GM19025 (cell line): Measurements from ENCODE around the gene SCUBE2.
"Not testable (repeated sequence)": the region's sequence is repeated elsewhere in the genome, so short reads cannot be mapped to it uniquely, and the experiment has no call there.

Source experiments
- ATAC-seq: cut with Tn5 transposase; IDR thresholded peaks from one replicate; pipeline ENCODE4 v1.9.1; 2021; ENCODE audit warnings: mild to moderate bottlenecking, low read depth, moderate library complexity; ENCODE audit not compliant: unreplicated experiment

The SCUBE2 gene

DNA sequence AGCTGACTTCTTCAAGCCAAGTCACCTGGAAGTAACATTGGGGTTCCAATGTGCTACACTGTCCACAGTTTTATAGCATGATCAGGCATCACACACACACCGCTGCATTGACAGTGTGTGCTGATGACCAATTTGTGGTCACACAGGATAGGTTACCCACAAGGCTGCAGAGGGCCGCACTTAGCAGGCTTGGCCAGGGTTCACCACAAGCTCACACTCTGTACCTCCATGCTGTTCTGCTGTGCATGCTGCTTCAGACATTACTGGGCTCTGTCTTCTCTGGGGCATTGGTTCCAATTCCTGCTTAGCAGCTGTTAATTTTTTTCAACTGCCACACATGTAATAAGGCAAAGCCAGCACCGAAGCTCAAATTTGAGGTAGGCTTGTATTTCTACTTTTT, 76.6 kb downstream of the SCUBE2 start:
- no peak for ATAC-seq

DNA sequence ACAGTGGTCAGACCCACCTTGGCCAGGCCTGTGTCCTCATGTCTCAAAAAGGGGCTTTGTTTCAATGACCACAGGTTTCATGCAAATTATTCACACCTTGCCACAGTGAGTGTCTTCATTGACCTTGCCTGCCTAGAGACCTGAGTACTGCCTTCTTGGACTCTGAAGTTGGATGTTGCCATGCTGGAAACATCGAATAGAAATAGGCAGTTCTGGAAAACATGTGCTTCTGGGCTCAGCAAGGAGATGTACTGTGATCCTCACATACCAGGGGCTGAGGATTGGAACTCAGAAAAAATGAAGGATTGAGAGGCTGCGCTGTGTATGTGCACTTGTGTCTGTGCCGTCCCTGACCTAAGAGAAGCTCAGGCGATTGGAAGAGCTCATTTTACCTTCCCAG, 78.0 kb downstream of the SCUBE2 start:
- no peak for ATAC-seq

DNA sequence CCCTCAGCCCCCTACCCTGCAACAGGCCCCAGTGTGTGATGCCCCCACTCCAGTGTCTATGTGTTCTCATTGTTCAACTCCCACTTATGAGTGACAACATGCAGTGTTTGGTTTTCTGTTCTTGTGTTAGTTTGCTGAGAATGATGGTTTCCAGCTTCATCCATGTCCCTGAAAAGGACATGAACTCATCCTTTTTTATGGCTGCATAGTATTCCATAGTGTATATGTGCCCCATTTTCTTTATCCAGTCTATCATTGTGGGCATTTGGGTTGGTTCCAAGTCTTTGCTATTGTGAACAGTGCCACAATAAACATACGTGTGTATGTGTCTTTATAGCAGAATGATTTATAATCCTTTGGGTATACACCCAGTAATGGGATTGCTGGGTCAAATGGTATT, 81.9 kb downstream of the SCUBE2 start:
- not testable (repeated sequence) for ATAC-seq

DNA sequence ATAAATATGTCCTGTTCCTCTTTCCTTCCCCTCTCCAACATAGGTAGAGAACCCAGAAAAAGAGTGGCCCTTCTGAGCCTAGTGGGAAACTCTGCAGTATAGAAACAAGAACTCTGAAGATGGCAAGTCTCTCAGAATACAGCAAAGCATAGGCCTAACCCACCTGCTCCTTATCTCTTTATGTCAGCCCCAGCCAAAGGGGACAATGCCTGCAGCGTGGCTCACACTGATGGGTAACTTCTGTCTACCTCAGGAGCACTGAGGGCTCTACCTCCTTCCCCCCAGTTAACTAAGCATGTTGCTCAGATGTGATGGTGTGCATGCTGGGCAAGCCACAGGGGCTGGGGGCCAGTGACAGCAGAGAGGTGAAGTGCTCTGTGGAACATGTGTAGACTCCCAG, 82.7 kb downstream of the SCUBE2 start:
- no peak for ATAC-seq

DNA sequence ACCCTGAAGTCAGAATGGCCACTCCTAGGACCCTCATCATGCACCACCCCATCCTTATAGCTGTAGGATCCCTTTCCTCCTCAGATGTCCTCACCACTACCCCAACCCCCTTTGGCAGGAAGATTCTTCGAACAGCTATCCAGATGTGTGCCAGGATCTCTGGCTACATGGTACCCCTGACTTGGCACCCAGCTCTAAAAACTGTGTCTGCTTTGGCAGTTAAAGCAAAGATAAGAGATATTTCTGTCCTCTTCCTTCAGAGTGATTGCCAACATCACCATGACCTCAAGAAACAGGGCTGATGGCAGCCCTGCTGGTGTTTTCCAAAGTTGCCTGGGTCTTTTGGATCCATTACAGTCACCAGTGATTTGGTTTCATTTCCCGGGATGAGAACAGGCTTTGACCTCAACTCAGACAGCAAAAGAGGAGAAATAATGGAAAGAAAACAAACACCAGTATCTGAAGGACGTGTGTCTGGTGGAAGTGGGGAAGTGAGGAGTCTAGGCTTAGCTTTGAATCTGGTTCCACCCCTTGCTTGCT, 83.3 kb downstream of the SCUBE2 start:
- ATAC-seq = no peak

DNA sequence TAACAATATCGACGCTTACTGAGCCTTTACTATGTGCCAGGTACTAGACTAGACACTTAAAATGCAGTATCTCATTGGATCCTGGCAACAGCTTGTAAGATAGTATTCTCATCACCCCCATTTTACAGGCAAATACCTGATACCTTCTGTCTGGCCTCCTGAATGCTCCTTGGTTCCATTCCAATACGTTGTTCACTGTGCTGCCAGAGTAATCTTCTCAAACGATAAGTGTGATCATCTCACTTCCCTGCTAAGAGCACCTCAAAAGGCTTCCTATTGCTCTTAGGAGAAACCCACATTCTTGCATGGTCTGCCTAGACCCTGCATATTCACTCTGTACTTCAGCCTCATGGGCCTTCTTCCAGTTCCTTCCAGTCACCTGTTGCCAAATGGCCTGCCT, 86.3 kb downstream of the SCUBE2 start:
- no peak for ATAC-seq

DNA sequence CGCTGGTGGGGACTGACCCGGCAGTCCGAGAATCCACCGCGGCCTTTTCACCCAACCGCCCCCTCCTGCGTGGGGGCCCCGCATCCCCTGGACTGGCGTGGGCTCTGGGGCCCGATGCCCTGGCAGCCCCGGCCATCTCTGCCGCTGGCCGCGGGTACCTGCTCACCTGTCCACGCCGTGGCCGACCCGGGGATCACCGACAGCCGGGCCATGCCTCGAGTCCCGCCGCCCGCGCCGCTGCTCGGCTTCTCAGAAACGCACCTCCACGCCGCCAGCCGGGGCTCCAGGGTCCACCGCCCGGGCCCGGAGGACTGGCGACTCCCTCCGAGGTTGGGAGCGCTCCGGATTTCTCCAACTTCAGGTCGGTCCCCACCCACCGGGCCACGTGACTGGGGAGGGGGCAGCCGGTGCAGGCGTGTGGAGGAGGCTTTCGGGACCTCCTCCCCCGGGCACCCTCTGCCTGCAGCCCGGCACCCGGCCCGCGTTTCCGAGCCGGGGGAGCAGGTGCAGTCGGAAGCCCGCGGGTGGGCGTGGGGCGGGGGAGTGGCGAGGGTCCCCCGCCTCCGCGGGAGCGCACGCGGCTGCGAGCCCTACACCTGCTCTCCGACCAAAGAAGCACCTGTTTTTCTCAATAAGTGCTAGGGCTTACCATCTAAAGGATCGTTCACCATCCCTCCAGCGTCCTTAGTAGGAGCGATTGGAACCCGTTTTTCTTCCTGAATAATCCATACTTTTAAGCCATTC, 87.0 kb downstream of the SCUBE2 start:
- ATAC-seq = no peak

DNA sequence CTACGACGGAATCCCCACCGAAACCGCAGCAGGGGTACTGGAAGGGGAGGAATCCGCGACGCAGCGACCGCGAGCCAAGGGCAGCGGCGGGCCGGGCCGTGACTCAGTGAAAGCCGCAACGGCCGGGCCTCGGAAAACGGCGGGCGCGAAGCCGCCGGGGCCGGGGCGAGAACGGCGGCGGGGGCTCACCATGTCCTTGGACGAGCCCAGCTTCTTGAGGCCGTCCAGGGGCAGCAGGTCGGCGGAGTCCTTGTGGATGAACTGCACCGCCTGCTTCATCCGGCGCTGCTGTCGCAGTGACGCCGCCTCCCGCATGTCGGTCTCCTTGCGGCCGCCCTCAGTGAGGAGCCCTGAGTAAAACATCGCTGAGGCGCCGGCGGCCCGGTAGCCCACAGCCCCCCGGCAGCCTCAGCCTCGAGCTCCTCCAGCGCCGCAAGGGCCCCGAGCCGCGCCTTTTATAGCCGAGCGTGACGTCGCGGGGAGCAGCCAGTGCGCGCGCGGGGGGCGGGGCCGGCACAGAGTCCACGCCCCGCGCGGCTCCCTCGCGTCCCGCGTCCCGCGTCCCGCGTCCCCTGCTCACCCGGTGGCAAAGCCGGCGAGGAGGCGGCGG, 87.7 kb downstream of the SCUBE2 start, which contains the start of gene NRIP3:
NRIP3 (minus strand) TSS at position 429 of the 610 bp plus-strand sequence; CDS start at position 363, 66 bp downstream.
- no peak for ATAC-seq

DNA sequence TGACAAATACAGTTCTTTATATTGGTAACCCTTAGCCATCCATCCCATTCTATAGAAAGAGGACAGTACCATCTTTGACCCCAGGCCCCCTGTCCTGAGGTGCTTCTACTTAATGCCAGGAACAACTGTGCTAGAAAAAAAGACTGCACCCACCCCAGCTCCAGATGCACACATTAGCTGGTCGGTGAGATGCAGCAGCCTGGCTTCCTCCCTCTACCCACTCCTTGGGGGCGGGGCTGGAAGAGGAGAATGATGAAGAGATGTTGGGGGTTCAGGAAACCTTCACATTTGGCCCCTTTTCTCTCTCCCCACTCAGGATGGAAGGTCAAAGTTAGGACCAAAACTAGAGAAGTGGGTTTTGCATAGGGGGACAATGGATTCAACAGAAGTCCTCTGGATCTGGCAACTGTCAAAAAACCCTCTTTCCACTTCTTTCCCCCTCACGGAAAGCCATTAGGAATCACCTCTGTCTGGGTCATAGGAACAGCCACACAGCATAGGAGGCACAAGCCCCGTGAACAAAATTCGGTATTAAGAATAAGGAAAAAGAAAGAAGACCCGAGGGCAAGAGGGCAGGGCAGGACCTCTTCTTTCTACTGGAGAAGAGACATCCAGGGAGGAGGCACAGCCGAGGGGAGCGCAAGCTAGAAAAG, 88.4 kb downstream of the SCUBE2 start:
- ATAC-seq = no peak

DNA sequence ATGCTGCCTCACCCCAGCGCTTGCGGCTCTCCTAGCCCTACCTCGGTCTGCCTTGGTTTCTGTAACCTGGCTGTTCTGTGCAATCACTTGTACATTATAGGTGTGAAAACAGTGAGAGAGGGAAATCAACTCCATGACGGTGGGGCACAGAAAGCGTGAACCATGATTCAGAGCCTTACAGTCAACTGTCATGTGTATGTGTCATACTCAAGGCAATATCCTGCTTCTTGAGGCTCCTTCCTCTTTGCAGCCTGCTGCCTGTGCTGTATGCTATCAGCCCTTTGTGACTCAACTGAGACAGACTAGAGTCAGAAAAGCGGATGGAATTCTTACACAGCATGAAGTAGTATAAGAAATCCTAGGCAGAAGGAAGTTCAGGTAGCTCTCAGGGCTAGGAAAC, 89.7 kb downstream of the SCUBE2 start:
- ATAC-seq = no peak

DNA sequence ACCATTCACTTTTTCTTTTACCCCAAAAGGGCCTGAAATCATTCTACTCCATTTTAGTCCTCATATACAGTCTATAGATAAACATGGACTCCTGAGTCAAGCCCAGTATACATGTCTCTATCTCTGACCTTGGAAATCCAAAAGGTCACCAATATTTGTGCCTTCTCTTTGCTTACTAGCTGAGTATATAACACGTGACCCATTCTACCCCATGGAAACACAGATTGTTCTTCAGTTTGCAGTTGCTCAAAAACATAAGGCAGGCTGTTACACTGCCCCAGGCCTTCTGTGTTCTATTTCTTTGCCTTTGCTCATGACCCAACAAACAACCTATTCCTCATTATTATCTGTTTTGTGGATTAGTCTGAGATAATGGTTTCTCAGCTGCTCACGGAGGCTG, 93.4 kb downstream of the SCUBE2 start:
- no peak for ATAC-seq

DNA sequence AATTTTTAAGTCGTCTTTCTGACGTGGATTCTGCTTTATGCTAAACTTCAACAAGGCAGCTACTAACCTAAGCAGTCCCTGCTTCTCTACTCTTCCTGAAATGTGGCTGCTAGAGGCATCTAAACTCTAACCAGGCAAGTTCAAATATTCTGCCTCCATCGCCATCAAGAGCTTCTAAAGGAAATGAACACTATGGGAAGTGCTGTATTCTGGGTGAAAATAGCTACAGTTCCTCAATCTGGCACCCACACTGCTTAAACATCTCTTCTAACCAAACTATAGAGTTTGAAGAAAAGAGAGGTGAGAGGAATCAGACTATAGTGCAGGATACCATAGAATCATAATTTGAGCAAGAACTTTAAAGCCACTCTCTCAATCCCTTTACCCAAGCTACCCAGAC, 93.9 kb downstream of the SCUBE2 start:
- ATAC-seq = no peak

DNA sequence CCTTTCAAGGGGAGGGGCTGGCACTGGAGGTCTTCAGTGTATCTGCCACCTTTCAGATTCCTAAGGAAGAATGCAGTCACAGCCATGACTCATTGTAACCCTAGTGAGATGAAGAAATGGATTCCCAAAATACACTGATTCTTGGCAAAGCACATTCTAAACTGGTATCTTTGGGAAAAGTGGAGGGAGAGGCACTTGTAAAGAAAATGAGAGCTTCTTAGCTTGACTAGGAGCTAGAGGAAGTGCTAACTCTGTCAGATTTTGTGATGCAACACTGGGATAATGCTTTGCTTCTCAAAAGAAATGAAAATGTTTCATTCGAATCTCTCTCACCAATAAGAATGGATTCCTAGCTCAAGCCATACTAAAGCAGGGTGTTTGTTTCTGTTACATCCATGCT, 101.9 kb downstream of the SCUBE2 start:
- no peak for ATAC-seq

DNA sequence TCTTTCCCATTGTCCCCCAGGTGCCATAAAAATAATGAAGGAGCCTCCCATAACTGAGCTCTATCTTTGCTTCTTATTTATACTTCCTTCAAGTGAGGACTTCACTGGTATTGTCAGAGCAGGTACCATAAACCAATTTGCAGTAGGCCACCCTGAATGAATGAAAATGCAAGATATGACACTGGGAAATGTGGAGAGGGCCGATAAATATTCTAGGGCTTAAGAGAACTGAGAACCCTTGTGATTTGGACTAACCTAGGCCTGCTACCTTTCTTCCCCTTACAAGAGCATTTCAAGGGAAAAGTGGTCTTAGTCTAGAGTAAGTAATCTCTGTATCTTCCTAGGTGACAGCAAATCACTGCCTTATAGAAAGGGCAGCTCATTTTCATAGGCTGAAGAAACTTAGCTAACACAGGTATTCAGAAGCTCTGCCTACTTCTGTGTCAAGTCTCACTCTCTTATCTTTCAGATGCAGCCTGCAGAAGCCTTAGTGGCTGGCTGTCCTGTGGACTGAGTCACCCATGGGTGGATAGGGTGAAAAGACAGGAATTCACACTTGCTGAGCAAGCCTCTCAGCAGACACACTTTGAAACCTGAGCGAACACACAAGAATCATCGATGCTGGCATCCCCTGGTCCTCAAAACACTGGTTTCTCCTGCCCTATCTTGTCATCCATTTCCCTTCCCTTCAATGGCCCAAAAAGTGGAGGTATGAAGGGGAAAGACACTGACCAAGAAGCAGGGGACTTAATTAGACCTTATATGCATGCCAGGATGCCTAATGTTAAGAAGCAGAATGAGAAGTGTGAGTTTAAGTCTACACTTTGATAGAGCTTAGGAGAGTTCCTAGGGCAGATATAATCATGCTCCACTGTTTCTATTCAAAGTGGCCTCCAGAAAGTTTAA, 102.8 kb downstream of the SCUBE2 start:
- ATAC-seq = no peak

DNA sequence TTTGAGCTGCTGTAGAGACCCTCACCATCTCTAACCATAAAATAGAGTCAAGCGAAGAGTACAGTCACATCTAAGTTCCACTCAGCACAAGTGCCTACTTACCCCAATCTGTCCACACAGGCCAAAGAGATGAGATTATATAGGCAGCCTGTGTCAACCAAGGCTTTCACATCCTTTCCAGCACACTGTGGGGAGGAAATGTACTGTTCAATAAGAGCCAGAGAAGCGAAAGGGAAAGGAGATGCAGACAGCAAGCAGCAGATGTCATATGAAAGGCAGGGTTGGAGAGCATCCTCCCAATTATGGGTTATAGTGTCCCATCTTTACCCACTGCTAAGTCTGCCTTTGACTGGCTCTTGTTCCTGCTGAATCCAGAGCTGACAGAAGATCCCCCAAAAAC, 104.0 kb downstream of the SCUBE2 start:
- ATAC-seq = no peak

DNA sequence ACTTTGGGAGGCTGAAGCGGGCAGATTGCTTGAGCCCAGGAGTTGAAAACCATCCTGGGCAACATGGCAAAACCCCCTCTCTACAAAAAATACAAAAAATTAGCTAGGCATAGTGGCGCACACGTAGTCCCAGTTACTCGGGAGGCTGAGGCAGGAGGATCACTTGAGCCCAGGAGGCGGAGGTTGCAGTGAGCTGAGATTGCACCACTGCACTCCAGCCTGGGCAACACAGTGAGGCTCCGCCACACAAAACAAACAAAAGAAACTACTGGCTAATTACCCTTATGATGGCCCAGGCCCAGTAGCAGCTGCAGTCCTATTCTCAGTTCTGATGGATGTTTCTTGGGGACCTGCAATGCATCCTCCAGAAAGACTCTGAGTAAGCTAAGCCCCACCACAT, 104.6 kb downstream of the SCUBE2 start:
- ATAC-seq = not testable (repeated sequence)

DNA sequence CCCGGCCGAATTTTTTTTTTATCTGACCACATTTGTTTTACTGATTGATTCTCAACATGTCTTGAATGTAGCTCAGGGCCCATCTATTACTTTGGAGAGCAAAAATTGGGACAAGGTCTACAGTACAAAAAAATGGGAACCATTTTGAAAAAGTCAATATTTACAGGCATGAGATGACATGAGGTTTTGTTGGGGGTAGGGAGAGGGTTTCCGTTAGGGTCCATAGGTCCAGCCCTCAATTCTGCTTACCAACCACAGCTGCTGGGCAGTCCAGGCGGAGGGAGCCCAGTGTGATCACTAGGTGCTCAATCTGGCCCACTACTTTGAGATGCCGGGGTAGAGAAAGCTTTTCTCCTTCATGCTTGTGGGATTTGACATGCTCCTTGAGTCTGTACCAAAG, 105.9 kb downstream of the SCUBE2 start:
- ATAC-seq = no peak

DNA sequence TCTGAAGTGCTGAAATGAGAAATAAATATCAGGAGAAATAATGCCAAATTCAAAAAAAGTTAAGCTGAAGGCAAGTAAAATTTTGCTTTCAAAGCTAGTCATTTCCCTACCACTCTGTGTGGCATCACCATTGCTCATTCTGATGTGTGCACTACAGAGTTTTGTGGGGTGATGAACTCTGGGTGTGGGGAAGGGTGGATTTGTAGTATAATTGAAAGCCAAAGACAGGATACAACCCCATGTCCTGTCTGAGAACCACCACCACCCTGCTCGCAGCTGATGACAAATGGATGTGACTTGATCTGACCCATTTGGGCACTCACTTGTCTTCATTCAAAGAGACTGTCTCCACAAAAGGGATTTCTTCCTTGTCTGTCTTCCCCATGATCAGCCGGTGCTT, 107.8 kb downstream of the SCUBE2 start:
- ATAC-seq = no peak

DNA sequence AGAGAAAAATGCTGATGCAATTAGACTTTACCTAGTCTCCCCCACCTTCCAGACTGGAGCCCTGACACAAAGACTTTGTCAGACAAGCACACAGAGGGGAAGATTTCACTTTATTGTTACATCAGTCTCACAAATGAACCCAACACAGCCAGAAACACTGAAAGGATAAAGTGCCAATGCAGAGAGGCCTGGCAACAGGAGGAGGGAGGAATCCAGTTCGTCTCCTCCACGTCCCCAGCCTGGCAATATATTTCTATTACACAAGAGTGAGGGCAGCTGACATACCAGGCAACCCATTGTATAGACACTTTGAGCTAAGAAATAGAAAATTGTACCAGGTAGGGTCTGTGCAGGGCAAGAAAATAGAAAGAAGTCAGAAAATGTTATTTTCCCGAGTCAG, 110.9 kb downstream of the SCUBE2 start:
- ATAC-seq = no peak

DNA sequence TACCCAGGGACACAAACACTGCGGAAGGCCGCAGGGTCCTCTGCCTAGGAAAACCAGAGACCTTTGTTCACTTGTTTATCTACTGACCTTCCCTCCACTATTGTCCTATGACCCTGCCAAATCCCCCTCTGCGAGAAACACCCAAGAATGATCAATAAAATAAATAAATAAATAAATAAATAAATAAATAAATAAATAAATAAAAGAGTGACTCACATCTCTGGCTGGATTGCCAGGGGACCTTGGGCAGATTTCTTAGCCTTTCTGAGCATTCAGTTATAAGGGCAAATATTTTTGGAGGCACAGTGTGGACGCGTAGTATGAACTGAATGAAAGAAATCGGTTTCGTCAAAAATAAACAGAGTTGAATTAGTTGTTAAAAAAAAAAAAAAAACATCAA, 112.0 kb downstream of the SCUBE2 start:
- not testable (repeated sequence) for ATAC-seq

DNA sequence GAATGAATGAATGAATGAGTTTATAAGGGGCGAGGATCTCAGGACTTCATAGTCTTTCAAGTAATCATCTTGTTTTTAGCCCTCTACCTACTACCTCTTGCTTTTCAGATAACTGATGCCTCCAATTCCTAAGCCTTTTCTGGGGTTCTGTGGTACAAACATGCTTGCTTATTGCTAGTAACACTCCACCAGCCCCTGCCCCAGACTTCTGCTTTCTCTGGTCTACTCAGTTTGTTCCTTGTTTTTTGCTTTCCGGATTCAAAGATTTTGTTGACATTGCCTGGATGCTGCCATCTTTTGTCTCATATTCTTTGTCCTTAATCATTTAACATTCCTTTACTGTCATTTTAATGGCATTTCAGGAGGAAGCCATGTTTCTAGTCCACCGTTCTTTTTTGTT, 118.3 kb downstream of the SCUBE2 start:
- no peak for ATAC-seq
